Frontal cortex (tissue), 4 donors: Measurements from ENCODE around the gene TRERF1. TPM values are rescaled to one million over a fixed set of nuclear protein-coding genes. Genes with fewer than 3 reads are reported as not detected.

Experiments used
- DNase-seq, 2 donors: peaks; one replicate each; pipeline ENCODE4 v3.0.0; 2012; ENCODE audit warnings: low spot score in 2 of 2
- FAIRE-seq: peaks from 2 replicates; lab custom pipeline; 2012; peaks lifted over from hg19 to GRCh38; lab: Jason Lieb, UNC
- total RNA-seq: library from RNA; depleted of rRNA; stranded (reverse); fragments of >200 nt; gene quantifications from one replicate; pipeline ENCODE4 v1.2.3, GENCODE V29; 2014
- donor health status: control.
- donor health status: control.
- donor health status: control.

The TRERF1 gene
- total RNA-seq, 1 donor from 2014 or later = 2.9 TPM

DNA sequence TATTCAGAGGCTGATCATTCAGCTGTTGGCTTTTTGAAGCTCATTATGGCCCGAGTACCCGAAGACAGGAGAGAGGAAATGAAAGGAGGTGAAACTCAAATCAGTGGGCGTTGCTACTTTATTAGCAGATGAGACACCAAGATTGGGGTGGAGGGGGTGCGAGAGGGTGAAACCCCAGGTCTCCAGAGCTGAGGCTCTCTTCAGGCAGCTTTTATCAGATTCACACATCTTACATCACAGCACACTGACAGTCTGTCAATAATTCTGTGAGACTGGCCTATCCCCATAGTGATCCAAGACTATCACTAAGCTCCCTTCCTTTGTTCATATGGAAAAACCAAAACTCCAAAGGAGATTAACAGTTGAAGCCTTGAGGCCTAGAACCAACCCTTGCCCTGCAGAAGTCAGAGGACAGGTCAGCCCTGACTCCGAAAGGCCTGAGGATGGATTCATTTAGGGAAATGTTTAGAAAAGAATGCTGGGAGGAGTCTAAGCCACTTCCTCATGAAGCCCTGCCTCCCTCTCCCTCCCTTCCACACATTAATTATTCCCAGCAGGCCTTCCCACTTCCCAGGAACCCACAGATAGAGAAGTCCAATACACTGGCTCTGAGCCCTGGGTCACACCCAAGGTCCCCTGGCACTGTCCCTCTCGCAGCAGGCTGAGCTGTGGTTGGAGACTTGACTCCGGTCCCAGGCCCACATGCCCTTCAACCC lies 23.2 kb downstream of the TRERF1 start:
- no peak for DNase-seq

DNA sequence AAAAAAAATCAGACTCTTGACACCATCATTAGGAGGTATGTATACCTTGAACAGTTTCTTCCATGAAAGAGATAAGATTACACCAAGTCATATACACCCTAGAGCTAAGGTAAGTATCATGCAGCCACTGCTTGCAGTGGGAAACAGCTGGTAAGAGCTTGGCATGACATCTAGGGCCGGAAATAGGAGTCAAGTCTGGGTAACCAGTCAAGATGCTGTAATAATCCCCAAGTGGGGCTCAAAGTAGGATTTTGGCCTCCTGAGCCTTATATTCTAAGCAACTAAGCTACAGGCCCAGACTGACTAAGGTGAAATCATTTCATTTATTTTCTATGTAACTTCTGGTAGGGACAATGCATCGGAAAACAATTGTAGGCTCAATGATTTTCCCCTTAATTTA lies 23.9 kb downstream of the TRERF1 start:
- no peak for FAIRE-seq
- no peak for DNase-seq

More for the DNA sequence above, 23.2 kb downstream of the TRERF1 start:
- no peak for FAIRE-seq

DNA sequence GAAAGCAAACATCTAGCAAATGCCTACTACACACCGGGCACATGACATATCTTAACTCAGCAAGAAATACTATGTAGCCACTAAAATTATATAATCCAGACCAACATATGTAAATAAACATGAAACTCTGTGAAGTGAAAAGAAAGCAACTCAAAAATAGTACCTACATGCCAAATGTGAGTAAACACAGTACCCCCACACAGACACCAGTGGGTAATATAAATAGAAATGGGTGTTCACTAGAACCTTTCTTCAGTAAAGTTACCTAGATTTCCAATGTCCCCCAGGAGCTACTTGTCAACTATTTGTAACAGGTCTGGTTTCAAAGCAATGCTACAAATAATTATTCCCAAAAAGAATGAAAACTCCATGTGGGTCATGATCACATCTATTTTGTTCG lies 25.5 kb downstream of the TRERF1 start:
- no peak for FAIRE-seq

DNA sequence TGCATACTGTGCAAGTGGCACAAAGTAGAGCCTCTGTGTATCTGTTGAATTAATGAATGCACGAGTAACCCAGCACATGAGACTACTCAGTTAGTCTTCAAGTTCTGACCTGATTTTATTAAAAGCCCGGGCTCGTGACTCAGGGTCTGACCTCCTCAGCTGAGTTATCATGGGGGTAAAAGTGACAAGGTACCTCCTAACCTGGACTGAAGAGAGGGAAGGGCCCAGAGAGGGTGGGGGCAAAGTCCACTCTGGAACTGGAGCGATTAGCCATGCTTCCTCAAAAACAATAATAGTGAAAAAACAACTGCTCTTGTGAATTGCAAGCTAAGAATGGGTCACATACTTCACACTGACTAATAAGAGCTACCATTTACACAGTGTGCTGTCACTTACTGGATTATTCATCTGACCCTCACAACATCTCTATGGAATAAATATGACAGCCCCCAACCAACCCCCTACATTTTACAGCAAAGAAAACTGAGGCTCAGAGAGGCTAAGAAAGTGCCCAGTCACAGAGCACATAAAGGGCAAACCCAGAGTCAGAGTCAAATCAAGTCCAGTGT lies 26.7 kb downstream of the TRERF1 start:
- FAIRE-seq (no peak), DNase-seq (no peak)

More for the DNA sequence above, 25.5 kb downstream of the TRERF1 start:
- no peak for DNase-seq

DNA sequence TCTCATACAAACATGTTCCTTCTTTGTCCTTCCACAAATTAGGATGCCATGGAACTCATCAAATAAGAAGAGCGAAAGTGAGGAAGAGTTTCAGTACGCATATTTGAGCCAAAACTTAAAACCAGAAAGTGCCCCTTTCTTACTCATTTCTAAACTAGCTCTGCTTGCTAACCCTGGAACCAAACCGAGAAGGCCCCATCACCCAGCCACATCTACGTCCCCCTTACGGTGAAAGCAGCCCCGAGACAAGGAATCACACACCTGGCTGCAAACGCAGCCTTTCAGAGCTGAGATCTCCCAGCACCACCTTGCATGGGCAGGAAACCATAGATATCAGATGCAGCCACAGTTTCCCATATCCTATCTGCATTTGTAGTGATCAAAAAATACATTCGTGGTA lies 28.5 kb downstream of the TRERF1 start:
- FAIRE-seq (no peak), DNase-seq (no peak)

DNA sequence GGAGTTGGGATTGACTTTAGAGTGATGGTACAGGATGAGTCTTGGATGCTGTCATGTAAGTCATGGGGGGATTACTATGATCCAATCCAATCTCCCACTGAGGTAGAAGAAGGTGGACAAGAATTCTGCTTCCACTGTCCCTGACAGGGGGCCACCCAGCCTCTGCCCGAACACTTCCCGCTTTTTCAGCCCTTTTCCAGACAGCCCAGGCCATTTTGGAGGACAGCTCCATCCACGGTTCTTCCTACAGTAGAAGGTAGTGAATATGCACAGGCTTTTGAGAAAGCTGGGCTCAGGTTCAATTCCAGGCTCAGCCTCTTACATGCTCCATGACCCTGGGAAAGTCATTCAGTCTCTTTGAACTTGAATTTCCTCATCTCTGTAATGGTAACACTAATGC lies 31.0 kb downstream of the TRERF1 start:
- no peak for FAIRE-seq
- DNase-seq = no peak

DNA sequence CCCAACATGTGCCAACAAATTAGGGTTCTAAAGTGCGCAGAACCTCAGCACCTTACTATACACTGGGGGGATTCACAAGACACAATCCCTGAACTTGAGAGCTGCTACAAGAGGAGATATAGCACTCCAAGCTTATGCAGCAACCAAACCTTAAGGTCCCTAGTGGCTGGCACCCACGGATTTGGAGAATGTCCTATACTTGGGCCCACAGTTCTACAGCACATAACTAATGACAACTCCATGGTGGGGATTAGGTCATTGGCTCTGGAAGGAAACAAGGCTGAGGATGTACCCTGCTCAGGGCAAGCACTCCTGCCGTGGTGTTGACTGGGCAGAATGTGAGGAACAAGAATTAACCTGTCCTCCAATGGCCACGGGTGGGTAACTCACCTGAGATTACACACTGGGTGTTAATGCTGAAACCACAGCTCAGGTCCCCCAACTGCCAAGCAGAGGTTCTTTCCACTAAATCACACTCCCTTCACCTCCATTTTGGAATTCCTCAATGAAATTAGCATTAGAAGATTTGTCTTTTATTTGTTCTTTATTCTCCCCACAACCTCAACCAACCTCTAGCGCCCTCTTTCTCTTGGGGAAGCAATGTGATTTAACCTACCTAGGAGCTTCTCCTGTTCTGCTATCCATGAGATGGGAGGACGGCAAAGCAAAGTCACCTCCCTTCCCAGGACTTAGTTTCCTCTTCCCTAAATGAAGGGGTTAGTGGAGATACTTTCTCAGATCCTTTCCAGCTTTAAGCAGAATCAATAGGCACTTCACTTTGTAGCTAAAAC lies 32.0 kb downstream of the TRERF1 start:
- no peak for DNase-seq
- FAIRE-seq = no peak

DNA sequence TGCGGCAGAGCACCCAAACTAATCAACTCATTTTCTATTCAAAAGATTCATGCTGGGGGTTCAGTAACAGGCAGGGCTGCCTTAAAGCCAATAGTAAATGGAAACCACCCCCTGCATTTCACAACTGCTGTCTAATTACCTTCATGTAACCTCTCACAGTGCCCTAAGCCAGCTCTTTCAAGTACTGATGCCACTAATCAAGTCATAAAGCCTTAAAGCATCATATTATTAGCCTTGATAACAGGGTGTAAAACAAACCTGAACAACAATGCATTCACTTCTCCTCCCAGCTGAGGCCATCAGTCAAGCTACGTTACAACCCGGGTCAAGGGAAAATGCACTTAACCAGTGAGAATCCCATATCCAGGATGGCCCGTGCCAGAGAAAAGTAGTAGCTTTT lies 33.0 kb downstream of the TRERF1 start:
- no peak for FAIRE-seq
- no peak for DNase-seq

DNA sequence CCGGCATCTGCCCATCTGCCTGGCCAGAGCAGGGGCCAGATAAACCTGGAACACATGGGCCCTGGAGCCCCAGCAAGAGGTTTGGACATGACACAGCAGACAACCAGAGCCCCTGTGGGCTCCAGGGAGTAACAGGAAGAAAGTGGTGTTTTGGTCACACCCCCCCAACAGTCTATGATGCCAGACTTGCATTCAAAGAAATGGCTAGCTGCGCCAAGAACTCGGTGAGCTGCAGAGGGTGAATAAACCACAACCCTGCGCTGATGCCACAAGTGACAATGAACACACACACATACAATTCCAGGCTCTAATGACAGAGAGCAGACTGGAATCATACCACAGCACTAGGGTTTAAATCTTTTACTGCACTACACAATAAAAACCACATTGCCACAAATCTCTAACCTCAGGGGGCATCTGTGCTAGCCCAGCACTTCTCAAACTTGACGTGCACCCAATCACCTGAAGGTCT lies 34.0 kb downstream of the TRERF1 start:
- DNase-seq (no peak), FAIRE-seq (no peak)

DNA sequence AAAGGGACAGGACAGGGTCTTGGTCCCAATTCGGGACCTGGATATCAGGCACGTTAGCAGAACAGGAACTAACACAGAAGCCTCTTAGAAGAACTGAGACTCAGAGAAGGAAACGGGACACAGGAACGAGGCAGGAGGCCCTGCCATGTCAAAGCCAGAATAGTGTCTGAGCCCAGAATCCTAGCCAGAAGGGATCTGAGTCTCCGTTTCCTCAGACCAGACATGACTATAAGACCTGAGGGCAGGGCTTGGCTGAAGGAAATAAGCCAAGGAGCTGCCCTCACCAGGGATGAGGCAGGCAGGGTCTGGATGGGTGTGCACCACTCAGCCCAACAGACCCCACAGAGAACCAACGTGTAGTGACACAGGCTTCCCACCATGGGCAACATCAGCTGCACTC lies 40.3 kb downstream of the TRERF1 start:
- DNase-seq = no peak
- no peak for FAIRE-seq

DNA sequence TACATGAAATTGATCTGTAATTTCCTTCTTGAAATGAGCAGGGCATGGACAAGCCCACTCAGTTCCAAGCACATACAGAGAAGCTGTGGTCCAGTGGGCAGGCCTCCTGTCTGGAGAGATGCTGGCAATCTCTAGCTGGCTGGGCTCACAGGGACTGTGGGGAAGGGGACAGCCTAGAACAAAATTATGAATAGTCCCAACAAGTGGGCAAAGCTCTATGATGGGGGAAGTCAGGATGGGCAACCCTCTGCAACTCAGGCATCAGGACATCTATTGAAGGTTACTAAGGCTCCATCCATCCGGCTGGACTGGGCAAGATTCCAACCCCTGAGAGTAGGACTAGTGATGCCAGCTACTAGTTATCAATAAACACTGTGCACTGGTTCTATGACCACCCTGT lies 40.9 kb downstream of the TRERF1 start:
- no peak for FAIRE-seq
- no peak for DNase-seq

DNA sequence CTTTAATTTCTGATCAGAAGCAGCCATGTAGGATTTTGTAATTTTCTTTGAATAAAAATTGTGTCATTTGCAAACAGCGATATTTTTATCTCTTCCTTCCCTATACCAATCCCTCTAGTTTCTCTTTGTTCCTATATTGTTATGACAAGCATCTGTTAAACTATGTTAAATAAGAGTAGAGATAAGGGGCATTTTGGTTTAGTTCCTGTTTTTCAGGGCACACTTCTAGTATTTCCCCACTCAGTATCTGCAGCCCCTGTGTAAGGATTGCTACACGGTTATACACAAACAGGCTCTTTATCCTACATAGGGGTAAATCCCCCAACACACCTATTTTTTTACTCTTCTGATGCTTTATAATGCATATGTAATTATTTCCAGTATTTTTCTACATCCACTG lies 42.1 kb downstream of the TRERF1 start:
- DNase-seq (no peak), FAIRE-seq (no peak)

DNA sequence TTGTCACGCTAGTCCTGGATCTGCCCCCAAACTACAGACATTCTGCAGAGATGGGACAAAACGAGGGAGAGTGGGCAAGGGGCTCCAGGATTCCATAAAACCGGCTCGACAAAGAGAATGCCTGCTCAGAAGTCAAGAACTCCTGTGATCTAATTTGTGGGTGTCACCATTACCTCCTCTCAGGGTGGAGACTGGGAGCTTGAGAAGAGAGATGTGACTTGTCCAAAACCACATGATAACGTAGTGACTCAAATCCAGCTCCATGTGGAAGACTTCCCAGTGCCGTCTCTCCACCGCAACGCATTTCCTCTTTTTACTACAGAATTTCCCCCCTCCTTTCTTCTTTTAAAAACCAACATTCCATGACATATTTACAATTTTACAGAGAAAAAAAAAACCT lies 44.3 kb downstream of the TRERF1 start:
- no peak for FAIRE-seq
- no peak for DNase-seq

DNA sequence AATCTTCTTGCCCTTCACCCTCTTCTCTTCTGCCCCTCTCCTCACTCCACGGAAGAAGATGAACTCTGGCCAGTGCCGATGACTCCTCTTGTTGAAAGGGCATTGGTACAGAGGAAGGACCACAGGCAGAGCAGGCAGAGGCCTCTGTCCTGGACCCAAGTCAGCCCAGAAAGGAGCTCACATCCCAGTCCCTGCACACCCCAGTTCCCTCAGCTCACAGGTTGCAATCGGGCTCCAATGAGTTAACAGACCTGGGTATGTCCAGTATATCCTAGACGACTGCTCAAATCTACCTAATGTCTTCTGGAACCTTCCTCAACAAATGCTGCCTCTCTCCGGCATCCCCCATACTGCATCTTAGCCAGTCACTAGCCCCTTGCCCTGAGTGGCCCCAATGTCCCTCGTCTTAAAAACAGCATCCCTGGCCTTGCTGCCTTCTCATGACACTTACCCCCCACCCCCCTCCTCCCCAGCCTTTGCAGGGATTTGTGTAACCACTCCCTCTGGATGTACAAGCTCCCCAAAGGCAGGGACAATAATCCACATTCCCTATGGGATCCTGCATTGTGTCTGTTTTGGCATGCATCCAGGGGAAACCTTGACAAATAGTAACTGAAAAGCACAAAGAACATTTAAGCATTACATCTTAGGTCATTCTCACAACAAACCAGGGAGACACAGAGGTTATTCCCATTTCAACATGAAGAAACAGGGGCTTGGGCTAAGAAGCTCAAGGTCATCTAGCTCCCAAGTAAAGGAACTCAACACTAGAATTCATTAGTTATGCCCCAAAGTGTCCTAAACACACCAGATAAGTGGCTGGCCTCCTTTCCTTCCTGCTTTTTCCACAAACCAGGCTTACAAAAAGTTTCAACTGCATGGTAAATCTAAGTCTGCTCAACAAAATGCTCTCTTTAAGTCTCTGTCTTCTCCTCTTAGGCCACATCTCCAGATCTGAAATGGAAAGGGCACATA lies 45.1 kb downstream of the TRERF1 start:
- no peak for FAIRE-seq
- no peak for DNase-seq

DNA sequence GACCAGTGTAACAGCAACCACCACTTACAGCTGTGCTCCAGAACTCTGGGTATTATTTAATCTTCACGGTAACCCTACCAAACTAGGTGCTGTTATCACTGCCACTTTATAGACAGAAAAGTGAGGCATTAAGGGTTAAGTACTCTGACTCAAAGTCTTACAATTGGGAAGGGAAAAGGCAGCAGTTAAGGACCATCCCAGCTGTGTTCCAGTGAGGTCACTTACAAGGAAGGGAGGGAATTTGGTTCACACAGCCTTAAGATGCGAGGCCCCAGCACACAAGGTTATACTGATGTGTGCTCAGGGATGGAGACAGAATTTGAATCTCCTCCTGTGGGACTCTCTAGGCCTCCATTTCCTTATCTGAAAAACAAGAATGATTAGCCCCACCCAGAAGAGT lies 46.7 kb downstream of the TRERF1 start:
- DNase-seq (no peak), FAIRE-seq (no peak)

DNA sequence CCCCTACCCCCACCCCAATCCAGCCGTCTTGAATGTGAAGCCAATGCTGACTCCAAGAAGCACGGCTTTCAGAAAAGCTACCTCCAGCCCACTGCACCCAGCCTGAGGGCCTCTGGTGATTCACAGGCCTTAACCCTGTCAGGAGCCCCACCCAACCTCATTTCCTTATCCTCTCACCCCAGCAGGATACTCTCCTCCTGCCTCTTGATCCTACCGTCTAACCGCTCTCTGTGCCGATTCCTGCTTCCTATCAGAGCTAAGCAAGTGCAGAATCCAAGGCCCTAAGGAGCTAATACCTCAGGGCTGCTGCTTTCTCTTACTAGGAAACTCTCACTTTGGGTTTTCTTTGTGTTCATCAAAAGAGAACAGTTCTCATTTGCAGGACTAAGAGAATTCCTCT lies 47.2 kb downstream of the TRERF1 start:
- no peak for FAIRE-seq
- DNase-seq = no peak

DNA sequence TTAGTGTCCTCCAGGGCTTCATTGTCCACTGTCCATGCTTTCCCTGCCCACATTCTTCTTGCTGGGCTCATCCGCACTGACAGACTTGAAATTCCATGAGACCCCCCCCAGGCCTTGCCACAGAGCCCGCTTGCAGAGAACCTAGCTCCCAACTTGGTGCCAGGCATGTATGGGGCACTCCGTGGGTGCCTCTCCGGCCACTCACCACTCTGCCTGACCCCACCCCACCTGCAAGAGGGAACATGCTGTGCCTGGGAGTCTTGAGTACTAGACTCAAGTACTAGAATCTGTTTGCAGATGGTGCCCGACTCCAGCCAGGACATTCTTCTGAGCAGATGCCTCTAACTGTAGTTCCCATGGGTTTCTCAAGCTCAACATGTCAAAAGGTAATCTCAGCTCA lies 47.9 kb downstream of the TRERF1 start:
- DNase-seq = no peak
- FAIRE-seq = no peak

DNA sequence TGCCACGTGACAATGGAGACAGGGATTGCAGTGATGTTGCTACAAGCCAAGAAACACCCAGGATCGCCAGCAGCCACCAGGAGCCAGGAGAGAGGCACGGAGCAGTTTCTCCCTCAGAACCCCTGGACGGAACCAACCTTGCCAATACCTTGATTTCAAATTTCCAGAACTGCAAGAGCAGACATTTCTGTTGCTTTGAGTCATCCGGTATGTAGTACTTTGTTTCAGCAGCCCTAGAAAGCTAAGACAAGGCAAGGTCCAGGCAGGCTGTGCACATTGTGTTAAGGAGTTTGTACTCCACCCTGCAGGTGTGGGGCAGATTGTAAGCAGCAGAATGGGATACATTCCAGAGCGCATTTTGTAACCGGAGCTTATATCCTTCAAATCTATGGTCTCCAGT lies 48.3 kb downstream of the TRERF1 start:
- FAIRE-seq = no peak

DNA sequence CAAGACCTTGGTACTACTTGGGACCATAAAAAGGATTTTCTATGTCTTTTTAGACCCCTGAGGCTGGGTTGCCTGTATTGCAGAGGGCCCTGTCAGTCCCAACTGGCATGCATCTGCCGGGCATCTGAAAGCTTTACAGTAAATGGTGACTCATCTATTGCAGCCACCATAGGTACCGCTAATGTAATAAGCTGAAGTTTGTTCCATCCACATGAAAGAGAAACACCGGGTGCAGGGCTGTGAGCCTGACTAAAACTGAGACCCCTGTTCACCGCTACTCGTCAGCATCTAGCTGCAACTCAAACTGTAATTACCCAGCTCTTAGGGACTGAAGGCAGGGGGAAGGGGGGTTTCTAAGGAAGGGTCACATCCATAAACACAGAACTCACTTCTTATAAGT lies 49.5 kb downstream of the TRERF1 start:
- FAIRE-seq = no peak
- no peak for DNase-seq

More for the DNA sequence above, 48.3 kb downstream of the TRERF1 start:
- DNase-seq = no peak

DNA sequence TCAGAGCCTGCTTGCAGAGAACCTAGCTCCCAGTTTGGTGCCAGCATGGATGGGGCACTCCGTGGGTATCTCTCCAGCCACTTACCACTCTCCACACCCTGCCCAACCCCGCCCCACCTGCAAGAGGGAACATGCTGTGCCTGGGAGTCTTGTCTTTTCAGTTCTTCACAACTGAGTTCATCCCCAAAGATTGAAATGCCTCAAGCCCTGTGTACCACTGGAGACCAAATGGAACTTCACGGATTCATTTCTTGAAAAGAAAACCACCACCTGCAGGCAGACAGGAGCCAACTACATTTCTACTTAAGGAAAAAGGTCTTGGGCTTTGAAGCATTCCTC lies 50.1 kb downstream of the TRERF1 start:
- FAIRE-seq (no peak), DNase-seq (no peak)
